ENCODE results near the gene TTC33. TPM values are rescaled to one million over a fixed set of nuclear protein-coding genes. Genes with fewer than 3 reads are reported as not detected.

TTC33 gene
- polyA plus RNA-seq, 1 of the 3 experiments (the other 2 are of a cell fraction), result 2.2 TPM

- no peak for TF ChIP-seq EP300 (IDR thresholded peaks at IDR 0.05; ENCODE audit: borderline replicate concordance in 1 of 2, low read depth in 1 of 2, low read length in 1 of 2)
Measured at GRCh38 chr5:40601198-40601868, 154.4 kb downstream of the TTC33 start (continued).

- POLR2A ChIA-PET, result no interaction called here
Measured at GRCh38 chr5:40600383-40600782, 155.4 kb downstream of the TTC33 start.

More at GRCh38 chr5:40600383-40600782, 155.4 kb downstream of the TTC33 start:
- TF ChIP-seq RAD21 (IDR thresholded peaks at IDR 0.05; ENCODE audit: low read length) (no peak), EZH2phosphoT487 (IDR thresholded peaks at IDR 0.05; ENCODE audit: borderline replicate concordance, low read depth) (no peak), GATA2 (CRISPR knock-in tag; IDR thresholded peaks at IDR 0.05) (no peak), REST (IDR thresholded peaks at IDR 0.05; ENCODE audit: low read depth, low read length) (no peak), SMC3 (IDR thresholded peaks at IDR 0.05; ENCODE audit: low read depth, low read length) (no peak), ELF1 (IDR thresholded peaks at IDR 0.05) (no peak), MAX (IDR thresholded peaks at IDR 0.05; ENCODE audit: low read depth) (no peak), IRF3 (IDR thresholded peaks at IDR 0.05; ENCODE audit: low read depth, low read length) (no peak), FOXM1 (IDR thresholded peaks at IDR 0.05; ENCODE audit: low read depth) (no peak), TEAD4 (IDR thresholded peaks at IDR 0.05; ENCODE audit: borderline replicate concordance, insufficient read depth) (no peak), YY1 (IDR thresholded peaks at IDR 0.05; ENCODE audit: low read depth) (no peak), GABPA (IDR thresholded peaks at IDR 0.05; ENCODE audit: low read depth) (no peak)
- Histone ChIP-seq H3K27me3 (ENCODE audit: insufficient read depth) (no peaks in the 10 kb centered on the region; the same call in 1 of the 2 replicates), H3F3A (replicated peaks; ENCODE audit: insufficient read depth) (no peaks in the 10 kb centered on the region), H2AFZ (ENCODE audit: low read depth) (no peak overlapping the region), H4K20me1 (ENCODE audit: insufficient read depth) (no peaks in the 10 kb centered on the region), H3K79me2 (ENCODE audit: insufficient read depth) (no peaks in the 10 kb centered on the region), H3K36me3 (replicated peaks in 1 of 2; ENCODE audit: control insufficient read depth in 1 of 2, insufficient read depth in 2 of 2, low read length in 1 of 2) (no peaks in the 10 kb centered on the region), H3K9me3 (no peaks in the 10 kb centered on the region), H3K4me2 (no peak overlapping the region), H3K4me1 (ENCODE audit: control insufficient read depth in 1 of 2, insufficient read depth in 2 of 2, low read depth in 1 of 2, low read length in 1 of 2) (0 out of 4 replicates have a peak, but pooled peaks cover 0 to 1% of the 10 kb centered on the region in 2 experiments), H3K9me2 (no peaks in the 10 kb centered on the region), H3K27ac (ENCODE audit: low read depth in 2 of 2, low read length in 1 of 2) (no peak overlapping the region), H3K9ac (no peak overlapping the region), H3K4me3 (ENCODE audit: low read depth in 2 of 2, low read length in 1 of 2) (no peak overlapping the region)
- CTCF ChIA-PET, result no interaction called here
- WGBS (ENCODE audit: low lambda C conversion rate), result 0% methylated on average over 1 of the region's 1 CpG
- no peak for DNase-seq

Measured in SK-N-SH (cell line).